Liver (tissue), 9 donors: ENCODE data around the gene SPTBN2. TPM values are rescaled to one million over a fixed set of nuclear protein-coding genes. Genes with fewer than 3 reads are reported as not detected.
A peak's percentile ranks its signal among the peaks of the same experiment; 100 is the strongest.

Experiments used
- DNase-seq: peaks from one replicate; pipeline ENCODE4 v3.0.0-alpha.2; 2017; ENCODE audit warnings: low spot score
- H3K27ac ChIP-seq, 2 donors: one replicate each; pipeline ENCODE4 v1.7.0; 2013; ENCODE audit warnings: inconsistent platforms in 2 of 2, low read length in 2 of 2, control low read depth in 1 of 2, low read depth in 1 of 2, mild to moderate bottlenecking in 1 of 2
- H3K27me3 ChIP-seq, 4 donors: one replicate each; pipeline versions ENCODE4 v1.6.1 to v1.7.0; 2013; ENCODE audit warnings: low read length in 3 of 4, inconsistent platforms in 1 of 4, mild to moderate bottlenecking in 1 of 4, moderate library complexity in 1 of 4; ENCODE audit not compliant: control insufficient read depth in 4 of 4, insufficient read depth in 4 of 4
- H3K36me3 ChIP-seq, 4 donors: one replicate each; pipeline versions ENCODE4 v1.6.1 to v1.7.0; 2013; ENCODE audit warnings: low read length in 3 of 4, mild to moderate bottlenecking in 3 of 4, low read depth in 1 of 4, moderate library complexity in 1 of 4; ENCODE audit not compliant: control insufficient read depth in 4 of 4, insufficient read depth in 3 of 4
- H3K4me1 ChIP-seq, 4 donors: one replicate each; pipeline versions ENCODE4 v1.6.1 to v1.7.0; 2013; ENCODE audit warnings: low read length in 3 of 4, mild to moderate bottlenecking in 3 of 4, moderate library complexity in 1 of 4; ENCODE audit not compliant: control insufficient read depth in 4 of 4, insufficient read depth in 4 of 4
- H3K4me3 ChIP-seq, 3 donors: one replicate each; pipeline versions ENCODE4 v1.6.1 to v1.7.0; 2013; ENCODE audit warnings: low read length in 3 of 3, control low read depth in 1 of 3, low read depth in 1 of 3, mild to moderate bottlenecking in 1 of 3
- H3K9ac ChIP-seq, 2 donors: one replicate each; pipeline ENCODE4 v1.7.0; 2013; ENCODE audit warnings: low read length in 2 of 2, mild to moderate bottlenecking in 2 of 2, moderate library complexity in 2 of 2, control low read depth in 1 of 2, low read depth in 1 of 2
- H3K9me3 ChIP-seq, 4 donors: one replicate each; pipeline versions ENCODE4 v1.6.1 to v1.7.0; 2013; ENCODE audit warnings: low read length in 3 of 4; ENCODE audit not compliant: control insufficient read depth in 4 of 4
- CTCF ChIP-seq: fragments of 150-350 bp; IDR thresholded peaks from 2 replicates; pipeline ENCODE4 v1.5.1; 2017; ENCODE audit warnings: improper control_type of control experiment, low read depth, low read length; ENCODE audit not compliant: missing input control
- EGR1 ChIP-seq, 2 donors: IDR thresholded peaks; 2 replicates each; pipeline ENCODE4 v1.6.1; 2016 to 2018; ENCODE audit warnings: antibody characterized with exemption in 2 of 2, low read depth in 2 of 2
- FOXA1 ChIP-seq: IDR thresholded peaks from 2 replicates; pipeline ENCODE4 v1.6.1; 2016; ENCODE audit warnings: antibody characterized with exemption
- FOXA2 ChIP-seq: IDR thresholded peaks from 2 replicates; pipeline ENCODE4 v1.6.1; 2016; ENCODE audit warnings: antibody characterized with exemption
- GABPA ChIP-seq, 2 donors: IDR thresholded peaks in 1 of 2; conservative IDR thresholded peaks in 1 of 2; 2 replicates each; pipeline ENCODE4 v1.6.1; 2016; ENCODE audit warnings: antibody characterized with exemption in 2 of 2, mild to moderate bottlenecking in 1 of 2, moderate library complexity in 1 of 2
- HNF4A ChIP-seq, 2 donors: conservative IDR thresholded peaks; 2 replicates each; pipeline ENCODE4 v1.6.1; 2016; ENCODE audit warnings: antibody characterized with exemption in 2 of 2, mild to moderate bottlenecking in 2 of 2
- HNF4G ChIP-seq: IDR thresholded peaks from 2 replicates; pipeline ENCODE4 v1.6.1; 2016; ENCODE audit warnings: antibody characterized with exemption
- JUND ChIP-seq, 2 donors: IDR thresholded peaks; 2 replicates each; pipeline ENCODE4 v1.6.1; 2016; ENCODE audit warnings: antibody characterized with exemption in 2 of 2
- NR2F2 ChIP-seq: IDR thresholded peaks from 2 replicates; pipeline ENCODE4 v1.6.1; 2016; ENCODE audit warnings: antibody characterized with exemption
- RAD21 ChIP-seq, 2 donors: IDR thresholded peaks; 2 replicates each; pipeline ENCODE4 v1.6.1; 2016; ENCODE audit warnings: antibody characterized with exemption in 2 of 2, mild to moderate bottlenecking in 2 of 2
- RXRA ChIP-seq, 2 donors: IDR thresholded peaks; 2 replicates each; pipeline ENCODE4 v1.6.1; 2017 to 2018; ENCODE audit warnings: antibody characterized with exemption in 2 of 2, mild to moderate bottlenecking in 1 of 2
- SP1 ChIP-seq: IDR thresholded peaks from 2 replicates; pipeline ENCODE4 v1.6.1; 2018; ENCODE audit warnings: antibody characterized with exemption, mild to moderate bottlenecking
- YY1 ChIP-seq: IDR thresholded peaks from 2 replicates; pipeline ENCODE4 v1.6.1; 2016; ENCODE audit warnings: antibody characterized with exemption, mild to moderate bottlenecking
- ZBTB33 ChIP-seq: IDR thresholded peaks from 2 replicates; pipeline ENCODE4 v1.6.1; 2016; ENCODE audit warnings: antibody characterized with exemption
- WGBS: extraction: QIAGEN DNeasy Blood & Tissue Kit; methylation state at CpG from one replicate; pipeline ENCODE4 v1.1.7; 2013; 5-methylcytosine and 5-hydroxymethylcytosine counted together
- polyA plus RNA-seq, 2 donors: library from polyadenylated mRNA; stranded (reverse) in 1 of 2; unstranded in 1 of 2; fragments of 200-250 nt in 1 of 2; fragments of >200 nt in 1 of 2; fragmentation: Nextera tagmentation in 1 of 2; extraction: Ambion mirVana in 1 of 2; gene quantifications; one replicate each; pipeline versions ENCODE4 v1.2.1 to v1.2.3, GENCODE V29; 2013 to 2015
- total RNA-seq, 2 donors: library from RNA; depleted of rRNA; stranded (reverse); fragments of >200 nt; gene quantifications; one replicate each; pipeline ENCODE4 v1.2.3, GENCODE V29; 2014
- TF ChIP-seq, protein P1 (sequence below): IDR thresholded peaks from 2 replicates; pipeline ENCODE4 v1.6.1; 2016; ENCODE audit warnings: antibody characterized with exemption
- TF ChIP-seq, protein P2 (sequence below): IDR thresholded peaks from 2 replicates; pipeline ENCODE4 v1.6.1; 2016; ENCODE audit warnings: antibody characterized with exemption, mild to moderate bottlenecking
- TF ChIP-seq, protein P3 (sequence below): IDR thresholded peaks from 2 replicates; pipeline ENCODE4 v1.6.1; 2016; ENCODE audit warnings: antibody characterized with exemption
- donor health status: healthy.
- donor health status: healthy.
- donor health status: healthy.
- donor health status: healthy.
- donor health status: healthy.

The SPTBN2 gene
- total and polyA plus RNA-seq, 4 donors: 9.6 to 103 (median 22.6) TPM

- TF ChIP-seq HNF4A (conservative IDR thresholded peaks at IDR 0.05) (peak in 1 of 2 donors; percentile 4), RAD21 (IDR thresholded peaks at IDR 0.05) (no peak), ZBTB33 (no peak), EGR1 (IDR thresholded peaks at IDR 0.05; ENCODE audit: low read depth in 2 of 2) (no peak), YY1 (no peak), SP1 (no peak), RXRA (IDR thresholded peaks at IDR 0.05) (no peak), JUND (IDR thresholded peaks at IDR 0.05) (no peak)
These were observed 27.4 kb downstream of the SPTBN2 start for GRCh38 chr11:66701432-66702240.

GRCh38 chr11:66700742-66701141 is 28.3 kb downstream of the SPTBN2 start:
- DNase-seq: no peak
- WGBS: 96% methylated on average over 27 of the region's 27 CpGs
- Histone ChIP-seq H3K9ac (no peak overlapping the region), H3K4me1 (peaks cover 0 to 22% (median 15%) of the 10 kb centered on the region in 4 donors), H3K36me3 (peaks cover 15 to 59% (median 39%) of the 10 kb centered on the region in 4 donors), H3K27me3 (no peaks in the 10 kb centered on the region), H3K4me3 (no peak overlapping the region), H3K9me3 (no peaks in the 10 kb centered on the region), H3K27ac (no peak overlapping the region)
- TF ChIP-seq, protein P1, sequence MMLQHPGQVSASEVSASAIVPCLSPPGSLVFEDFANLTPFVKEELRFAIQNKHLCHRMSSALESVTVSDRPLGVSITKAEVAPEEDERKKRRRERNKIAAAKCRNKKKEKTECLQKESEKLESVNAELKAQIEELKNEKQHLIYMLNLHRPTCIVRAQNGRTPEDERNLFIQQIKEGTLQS: no peak
- TF ChIP-seq HNF4A (conservative IDR thresholded peaks at IDR 0.05) (no peak), FOXA1 (no peak), HNF4G (no peak), JUND (IDR thresholded peaks at IDR 0.05) (no peak), FOXA2 (no peak), SP1 (no peak), EGR1 (IDR thresholded peaks at IDR 0.05; ENCODE audit: low read depth in 2 of 2) (no peak), GABPA (IDR thresholded peaks at IDR 0.05 in 1 of 2, conservative IDR thresholded peaks at IDR 0.05 in 1 of 2) (no peak), NR2F2 (no peak), ZBTB33 (no peak), CTCF (no peak), YY1 (no peak), RAD21 (IDR thresholded peaks at IDR 0.05) (no peak)
- TF ChIP-seq, protein P2, sequence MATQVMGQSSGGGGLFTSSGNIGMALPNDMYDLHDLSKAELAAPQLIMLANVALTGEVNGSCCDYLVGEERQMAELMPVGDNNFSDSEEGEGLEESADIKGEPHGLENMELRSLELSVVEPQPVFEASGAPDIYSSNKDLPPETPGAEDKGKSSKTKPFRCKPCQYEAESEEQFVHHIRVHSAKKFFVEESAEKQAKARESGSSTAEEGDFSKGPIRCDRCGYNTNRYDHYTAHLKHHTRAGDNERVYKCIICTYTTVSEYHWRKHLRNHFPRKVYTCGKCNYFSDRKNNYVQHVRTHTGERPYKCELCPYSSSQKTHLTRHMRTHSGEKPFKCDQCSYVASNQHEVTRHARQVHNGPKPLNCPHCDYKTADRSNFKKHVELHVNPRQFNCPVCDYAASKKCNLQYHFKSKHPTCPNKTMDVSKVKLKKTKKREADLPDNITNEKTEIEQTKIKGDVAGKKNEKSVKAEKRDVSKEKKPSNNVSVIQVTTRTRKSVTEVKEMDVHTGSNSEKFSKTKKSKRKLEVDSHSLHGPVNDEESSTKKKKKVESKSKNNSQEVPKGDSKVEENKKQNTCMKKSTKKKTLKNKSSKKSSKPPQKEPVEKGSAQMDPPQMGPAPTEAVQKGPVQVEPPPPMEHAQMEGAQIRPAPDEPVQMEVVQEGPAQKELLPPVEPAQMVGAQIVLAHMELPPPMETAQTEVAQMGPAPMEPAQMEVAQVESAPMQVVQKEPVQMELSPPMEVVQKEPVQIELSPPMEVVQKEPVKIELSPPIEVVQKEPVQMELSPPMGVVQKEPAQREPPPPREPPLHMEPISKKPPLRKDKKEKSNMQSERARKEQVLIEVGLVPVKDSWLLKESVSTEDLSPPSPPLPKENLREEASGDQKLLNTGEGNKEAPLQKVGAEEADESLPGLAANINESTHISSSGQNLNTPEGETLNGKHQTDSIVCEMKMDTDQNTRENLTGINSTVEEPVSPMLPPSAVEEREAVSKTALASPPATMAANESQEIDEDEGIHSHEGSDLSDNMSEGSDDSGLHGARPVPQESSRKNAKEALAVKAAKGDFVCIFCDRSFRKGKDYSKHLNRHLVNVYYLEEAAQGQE: no peak
- TF ChIP-seq, protein P3, sequence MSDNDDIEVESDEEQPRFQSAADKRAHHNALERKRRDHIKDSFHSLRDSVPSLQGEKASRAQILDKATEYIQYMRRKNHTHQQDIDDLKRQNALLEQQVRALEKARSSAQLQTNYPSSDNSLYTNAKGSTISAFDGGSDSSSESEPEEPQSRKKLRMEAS: no peak

More at GRCh38 chr11:66701432-66702240, 27.4 kb downstream of the SPTBN2 start:
- peaks cover 0 to 22% (median 15%) of the 10 kb centered on the region in 4 donors for H3K4me1 ChIP-seq
- no peak overlapping the region for H3K4me3 ChIP-seq
- DNase-seq: peak; percentile 89
- H3K27ac ChIP-seq: no peak overlapping the region
- peaks cover 15 to 55% (median 32%) of the 10 kb centered on the region in 4 donors for H3K36me3 ChIP-seq
- no peak overlapping the region for H3K9ac ChIP-seq
- H3K9me3 ChIP-seq: no peaks in the 10 kb centered on the region
- WGBS: 74% methylated on average over 10 of the region's 10 CpGs
- no peaks in the 10 kb centered on the region for H3K27me3 ChIP-seq
